B cell (primary cell): ENCODE data around the gene STOX2. TPM values are rescaled to one million over a fixed set of nuclear protein-coding genes. Genes with fewer than 3 reads are reported as not detected.

Experiments
- ATAC-seq: fragments of 200-7000 bp; cut with Tn5 transposase; one replicate; pipeline ENCODE4 v1.10.0; 2021; ENCODE audit warnings: low read depth, mild to moderate bottlenecking, moderate number of reproducible peaks, moderate library complexity
- CTCF ChIA-PET: fragments of 350-600 bp; sonication (Branson Sonifier 250); formaldehyde crosslinking; loops from one replicate; lab custom pipeline; 2021; ENCODE audit warnings: antibody characterized with exemption, inconsistent platforms; lab: Charles Lee
- POLR2A ChIA-PET: fragments of 350-600 bp; sonication (Branson Sonifier 250); formaldehyde crosslinking; loops from one replicate; lab custom pipeline; 2021; ENCODE audit warnings: antibody characterized with exemption; lab: Charles Lee
- DNase-seq: peaks from one replicate; pipeline ENCODE4 v3.0.0; 2013
- H2AFZ ChIP-seq: 2 replicates; pipeline ENCODE4 v1.6.1; 2012; ENCODE audit warnings: mild to moderate bottlenecking, low read depth, low read length; ENCODE audit not compliant: insufficient read depth, poor library complexity, severe bottlenecking
- H3K27ac ChIP-seq, 2 donors: 1 replicate in 1 of 2; 2 replicates in 1 of 2; pipeline ENCODE4 v1.5.1; 2012 to 2013; ENCODE audit warnings: low read length in 2 of 2, mild to moderate bottlenecking in 2 of 2, moderate library complexity in 1 of 2
- H3K27me3 ChIP-seq, 4 experiments: fragments of 200-600 bp in 1 of 4; sonication (generic) in 1 of 4; replicated peaks in 1 of 4; 1 replicate in 2 of 4; 2 replicates in 2 of 4; pipeline versions ENCODE4 v1.6.1 to v1.7.0; 2013 to 2016; ENCODE audit warnings: low read length in 3 of 4, mild to moderate bottlenecking in 2 of 4, mixed read lengths in 1 of 4, moderate library complexity in 1 of 4; ENCODE audit not compliant: insufficient read depth in 4 of 4, control insufficient read depth in 3 of 4; ENCODE audit errors: control extremely low read depth in 1 of 4
- H3K36me3 ChIP-seq, 2 experiments: replicated peaks in 1 of 2; 1 replicate in 1 of 2; 2 replicates in 1 of 2; pipeline versions ENCODE4 v1.6.1 to v1.7.1; 2013; ENCODE audit warnings: low read length in 1 of 2; ENCODE audit not compliant: insufficient read depth in 2 of 2, control insufficient read depth in 1 of 2; ENCODE audit errors: control extremely low read depth in 1 of 2, extremely low read depth in 1 of 2
- H3K4me1 ChIP-seq, 2 donors: fragments of 200-600 bp in 1 of 2; sonication (generic) in 1 of 2; 1 replicate in 1 of 2; 2 replicates in 1 of 2; pipeline versions ENCODE4 v1.5.1 to v1.6.1; 2013 to 2017; ENCODE audit warnings: low read length in 2 of 2; ENCODE audit not compliant: control insufficient read depth in 2 of 2, insufficient read depth in 2 of 2
- H3K4me2 ChIP-seq: replicated peaks from 2 replicates; pipeline ENCODE3; 2012; ENCODE audit warnings: mild to moderate bottlenecking, low read depth, low read length; ENCODE audit not compliant: poor library complexity, severe bottlenecking
- H3K4me3 ChIP-seq, 5 experiments: fragments of 200-600 bp in 1 of 5; sonication (generic) in 1 of 5; 1 replicate in 3 of 5; 2 replicates in 2 of 5; pipeline versions ENCODE4 v1.5.1 to v1.7.0; 2011 to 2016; ENCODE audit warnings: low read length in 4 of 5, mild to moderate bottlenecking in 4 of 5, low read depth in 2 of 5, control low read depth in 1 of 5, moderate library complexity in 1 of 5; ENCODE audit not compliant: insufficient read depth in 1 of 5; ENCODE audit errors: control extremely low read depth in 1 of 5, extremely low read depth in 1 of 5
- H3K79me2 ChIP-seq: fragments of 200-600 bp; sonication (generic); one replicate; pipeline ENCODE4 v1.6.0; 2016; ENCODE audit warnings: low read length; ENCODE audit not compliant: control insufficient read depth, insufficient read depth
- H3K9ac ChIP-seq: fragments of 200-600 bp; sonication (generic); 2 replicates; pipeline ENCODE4 v1.6.1; 2017; ENCODE audit warnings: mild to moderate bottlenecking, low read length, moderate library complexity
- H3K9me3 ChIP-seq, 3 donors: one replicate each; pipeline versions ENCODE4 v1.6.1 to v1.7.1; 2013; ENCODE audit warnings: low read length in 2 of 3; ENCODE audit not compliant: control insufficient read depth in 2 of 3, insufficient read depth in 1 of 3; ENCODE audit errors: control extremely low read depth in 1 of 3
- H4K20me1 ChIP-seq: 2 replicates; pipeline ENCODE4 v1.6.0; 2012; ENCODE audit warnings: mild to moderate bottlenecking, low read length; ENCODE audit not compliant: insufficient read depth, control insufficient read depth, poor library complexity, severe bottlenecking
- H3K27ac Mint-ChIP-seq: one replicate; pipeline ENCODE4 v1.8.0; 2021; ENCODE audit warnings: mixed read lengths
- H3K27me3 Mint-ChIP-seq: one replicate; pipeline ENCODE4 v1.8.0; 2021; ENCODE audit warnings: mixed read lengths
- H3K4me1 Mint-ChIP-seq: one replicate; pipeline ENCODE4 v1.8.0; 2021; ENCODE audit warnings: mixed read lengths
- H3K4me3 Mint-ChIP-seq: one replicate; pipeline ENCODE4 v1.8.0; 2021; ENCODE audit warnings: mixed read lengths
- H3K9me3 Mint-ChIP-seq: one replicate; pipeline ENCODE4 v1.8.0; 2022; ENCODE audit warnings: mixed read lengths; ENCODE audit not compliant: insufficient read depth
- CTCF ChIP-seq: fragments of 200-600 bp; IDR thresholded peaks from one replicate; pipeline ENCODE4 v1.8.0; 2022; ENCODE audit warnings: antibody characterized with exemption, mild to moderate bottlenecking
- EZH2 ChIP-seq: IDR thresholded peaks from 2 replicates; pipeline ENCODE4 v1.6.1; 2012; ENCODE audit warnings: borderline replicate concordance, low read depth, mild to moderate bottlenecking, moderate library complexity, low read length; ENCODE audit not compliant: insufficient read depth, poor library complexity, severe bottlenecking
- WGBS: methylation state at CpG from one replicate; pipeline ENCODE4 v1.1.5; 2013; ENCODE audit warnings: missing lambda C conversion rate; ENCODE audit not compliant: insufficient coverage; 5-methylcytosine and 5-hydroxymethylcytosine counted together
- intact Hi-C: fragments of 100-400 bp; cut with micrococcal nuclease; formaldehyde crosslinking; loops from one replicate; pipeline ENCODE4 v1.10.0; 2022
- polyA plus RNA-seq: library from polyadenylated mRNA; depleted of rRNA; stranded (reverse); fragments of >200 nt; gene quantifications from 2 replicates; pipeline ENCODE4 v1.2.3, GENCODE V29; 2012
- total RNA-seq, 2 donors: library from RNA; stranded (reverse); fragments of 120-200 nt in 1 of 2; gene quantifications; 1 replicate in 1 of 2; 2 replicates in 1 of 2; pipeline versions ENCODE4 v1.2.3 to v1.2.4, GENCODE V29; 2013 to 2022

STOX2 gene
- total and polyA plus RNA-seq, 2 donors (not counting 1 experiment from before 2014, with no cell fraction given): under 0.01 TPM; not detected in 1

GRCh38 chr4:183968931-183969330 lies 63.8 kb downstream of the STOX2 start:
- H3K27ac Mint-ChIP-seq: no peak overlapping the region
- ChIA-PET POLR2A (no interaction called here), CTCF (no interaction called here)
- no peaks in the 10 kb centered on the region for H3K4me1 Mint-ChIP-seq
- WGBS: 40% methylated on average over 1 of the region's 5 CpGs
- Histone ChIP-seq H3K27me3 (peaks cover 0 to 9% (median 0%) of the 10 kb centered on the region in 4 experiments), H3K4me1 (no peaks in the 10 kb centered on the region), H3K36me3 (no peaks in the 10 kb centered on the region), H4K20me1 (no peaks in the 10 kb centered on the region), H3K4me2 (no peak overlapping the region), H3K9ac (no peak overlapping the region), H3K27ac (no peak overlapping the region), H3K9me3 (peaks cover 0 to 11% (median 2%) of the 10 kb centered on the region in 3 donors), H2AFZ (no peak overlapping the region), H3K4me3 (no peak overlapping the region), H3K79me2 (no peaks in the 10 kb centered on the region)
- TF ChIP-seq CTCF: no peak
- no peak for TF ChIP-seq EZH2
- no peak for ATAC-seq
- no peak for DNase-seq
- H3K4me3 Mint-ChIP-seq: no peak overlapping the region
- H3K27me3 Mint-ChIP-seq: peaks cover 15% of the 10 kb centered on the region
- peaks cover 4% of the 10 kb centered on the region for H3K9me3 Mint-ChIP-seq
- intact Hi-C loops: no loop called here

- H3K9me3 Mint-ChIP-seq: peaks cover 7% of the 10 kb centered on the region
- peaks cover 11% of the 10 kb centered on the region for H3K27me3 Mint-ChIP-seq
- H3K9me3 ChIP-seq: peaks cover 2 to 11% (median 4%) of the 10 kb centered on the region in 3 donors
- H3K9ac ChIP-seq: no peak overlapping the region
- CTCF ChIA-PET: no interaction called here
- H2AFZ ChIP-seq: no peak overlapping the region
- no peaks in the 10 kb centered on the region for H3K4me1 ChIP-seq
- DNase-seq: no peak
- H3K4me3 ChIP-seq: no peak overlapping the region
- no peaks in the 10 kb centered on the region for H4K20me1 ChIP-seq
- H3K79me2 ChIP-seq: no peaks in the 10 kb centered on the region
- H3K36me3 ChIP-seq: no peaks in the 10 kb centered on the region
- no peak overlapping the region for H3K4me2 ChIP-seq
- H3K27ac Mint-ChIP-seq: no peak overlapping the region
- no peak for TF ChIP-seq CTCF
- no peak for TF ChIP-seq EZH2
- intact Hi-C loops: no loop called here
- no peaks in the 10 kb centered on the region for H3K4me1 Mint-ChIP-seq
- WGBS: 83% methylated on average over 1 of the region's 4 CpGs
- no peak for ATAC-seq
- peaks cover 0 to 9% (median 0%) of the 10 kb centered on the region in 4 experiments for H3K27me3 ChIP-seq
- POLR2A ChIA-PET: no interaction called here
- H3K27ac ChIP-seq: no peak overlapping the region
- no peak overlapping the region for H3K4me3 Mint-ChIP-seq
These were observed 64.5 kb downstream of the STOX2 start for GRCh38 chr4:183969596-183969995.
